ENCODE results near the gene LPIN3.
"Not testable (repeated sequence)": the region's sequence is repeated elsewhere in the genome, so short reads cannot be mapped to it uniquely, and the experiment has no call there.

The LPIN3 gene

DNA sequence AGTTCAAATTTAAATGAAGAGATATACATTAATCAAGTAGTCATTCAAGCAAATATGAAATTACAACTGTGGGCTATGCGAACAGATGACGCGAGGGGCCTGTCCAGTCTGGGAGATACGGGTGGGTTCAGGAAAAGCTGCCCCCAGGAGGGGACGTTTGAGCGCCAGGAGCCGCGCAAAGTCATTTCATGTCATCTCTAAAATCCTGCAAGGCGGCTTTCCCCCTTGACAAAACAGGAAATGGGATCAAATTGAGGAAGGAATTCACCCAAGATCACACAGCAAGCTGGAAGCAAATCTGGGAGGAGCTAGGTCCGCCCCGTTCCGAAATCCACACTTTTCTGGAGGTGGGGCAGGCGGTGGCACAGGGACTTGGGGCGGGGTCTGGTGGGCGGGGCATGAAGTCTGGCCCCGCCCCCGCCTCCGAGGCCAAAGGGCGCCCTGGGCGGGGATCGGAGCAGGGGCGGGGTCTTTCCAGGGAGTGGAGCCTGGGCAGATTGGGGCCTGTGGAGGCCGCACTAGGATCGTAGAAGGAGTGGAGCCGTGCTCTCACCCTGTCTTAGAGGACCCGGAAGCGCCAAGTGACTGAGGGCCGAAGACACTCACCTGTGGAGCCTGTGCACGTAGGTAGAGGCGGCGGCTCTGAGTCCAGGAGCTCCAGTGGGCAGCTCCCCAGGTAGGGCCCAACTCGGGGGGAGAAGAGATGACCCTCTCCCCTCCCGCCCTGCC is at the start of gene LPIN3:
TSS of gene LPIN3 (plus strand) at position 495 of the 729 bp plus-strand sequence. CDS start 4,983 bp downstream, outside the sequence.
- peak; percentile 83 to 97 for DNase-seq

DNA sequence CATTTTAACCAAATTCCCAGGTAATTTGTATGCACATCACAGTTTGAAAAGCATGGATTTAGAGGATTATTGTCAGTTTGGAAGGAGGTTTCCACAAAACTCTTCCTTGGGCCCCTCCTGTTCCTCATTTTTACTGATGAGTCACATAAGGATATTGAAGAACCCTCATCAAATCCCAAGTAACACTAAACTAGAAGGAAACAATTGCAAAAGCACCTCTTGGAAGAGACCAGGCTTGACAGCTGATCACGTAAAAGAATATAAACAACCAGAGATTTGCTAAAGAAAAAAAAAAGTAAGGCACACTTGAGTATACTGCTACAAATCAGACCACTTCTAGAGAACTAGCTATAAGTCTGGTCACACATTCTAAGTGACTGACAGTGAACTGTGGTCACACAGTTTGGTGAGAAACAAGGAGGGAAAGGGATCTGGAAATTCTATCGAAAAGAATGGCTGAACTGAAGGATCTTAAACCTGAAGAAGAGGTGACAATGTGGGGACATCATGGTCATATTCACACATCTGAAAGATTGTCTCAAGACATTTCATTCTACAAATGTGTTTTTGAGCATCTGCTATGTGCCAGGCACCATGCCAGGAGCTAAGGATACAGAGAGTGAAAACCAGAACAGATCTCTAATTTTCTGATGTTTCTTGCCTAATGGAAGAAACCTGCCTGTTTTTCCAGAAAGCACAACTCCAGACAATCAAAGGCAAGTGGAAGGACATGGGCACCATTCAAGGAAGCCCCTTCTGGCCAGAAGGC is 47.2 kb upstream of the LPIN3 start:
- no peak for DNase-seq

DNA sequence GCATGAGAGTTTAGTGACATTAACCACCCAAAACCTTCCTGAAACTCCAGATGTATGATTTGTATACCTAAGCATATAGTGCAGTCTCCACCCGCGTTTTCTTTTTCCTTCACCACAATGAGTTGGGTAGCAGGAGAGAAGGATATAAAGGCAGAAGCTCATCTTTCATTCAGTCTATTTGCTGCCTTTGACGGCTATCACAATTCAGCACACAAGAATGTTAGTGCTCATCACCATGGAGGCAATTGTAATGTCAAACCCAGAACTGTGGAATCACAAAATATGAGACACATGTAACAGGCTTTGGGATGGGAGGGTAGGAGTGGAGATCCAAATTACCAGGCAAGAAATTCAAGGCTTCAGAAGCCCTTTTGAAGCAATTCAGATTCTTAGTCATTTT is 40.7 kb upstream of the LPIN3 start:
- DNase-seq, result no peak

GRCh38 chr20:41300383-41300782 is 40.2 kb upstream of the LPIN3 start:
- DNase-seq, result no peak

- no peak for DNase-seq
Observed at GRCh38 chr20:41300886-41301285, 39.7 kb upstream of the LPIN3 start.

DNA sequence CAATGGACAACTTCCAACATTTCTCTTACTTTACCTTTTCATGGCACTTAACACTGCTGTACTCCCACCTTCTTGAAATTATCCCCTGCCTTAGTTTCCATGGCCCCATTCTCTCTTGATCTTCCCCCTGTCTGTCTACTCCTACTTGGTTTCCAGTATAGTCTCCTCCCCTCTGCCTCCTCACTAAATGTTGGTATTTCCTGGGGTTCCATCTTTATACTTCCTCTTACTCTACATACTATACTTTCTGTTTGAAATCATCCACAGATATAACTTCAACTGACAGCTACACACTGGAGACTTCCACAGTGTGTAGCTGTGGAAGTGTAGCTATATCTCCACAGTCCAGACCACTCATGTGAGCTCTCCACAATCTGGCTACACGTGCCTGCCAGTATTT is 36.6 kb upstream of the LPIN3 start:
- no peak for DNase-seq

DNA sequence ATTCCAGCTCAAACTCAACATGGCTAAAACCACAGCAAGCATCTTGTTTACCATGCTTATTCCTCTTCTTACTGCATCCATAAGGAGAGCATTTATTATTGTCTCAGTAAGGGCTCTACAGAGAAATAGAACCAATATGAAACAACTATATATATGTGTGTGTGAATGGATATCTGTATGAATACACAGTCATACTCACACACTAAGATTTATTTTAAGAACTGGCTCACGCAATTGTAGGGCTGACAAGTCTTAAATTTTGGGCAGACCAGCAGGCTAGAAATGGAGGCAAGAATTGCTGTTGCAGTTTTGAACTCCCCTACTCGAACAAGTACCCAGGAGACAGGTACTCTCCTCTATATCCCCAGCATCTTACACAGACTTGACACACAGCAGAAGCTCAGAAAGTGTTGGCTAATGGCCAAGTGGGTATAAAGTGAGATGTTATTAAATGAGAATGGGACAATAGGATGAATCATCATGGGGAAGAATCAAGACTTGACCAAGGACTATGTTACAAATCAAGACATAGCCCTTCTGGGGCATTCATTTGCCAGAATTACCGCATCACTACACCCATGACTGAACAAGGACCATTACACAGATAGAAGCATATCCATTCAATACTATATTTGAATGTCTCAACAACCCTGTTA is 36.1 kb upstream of the LPIN3 start:
- DNase-seq, result no peak

DNA sequence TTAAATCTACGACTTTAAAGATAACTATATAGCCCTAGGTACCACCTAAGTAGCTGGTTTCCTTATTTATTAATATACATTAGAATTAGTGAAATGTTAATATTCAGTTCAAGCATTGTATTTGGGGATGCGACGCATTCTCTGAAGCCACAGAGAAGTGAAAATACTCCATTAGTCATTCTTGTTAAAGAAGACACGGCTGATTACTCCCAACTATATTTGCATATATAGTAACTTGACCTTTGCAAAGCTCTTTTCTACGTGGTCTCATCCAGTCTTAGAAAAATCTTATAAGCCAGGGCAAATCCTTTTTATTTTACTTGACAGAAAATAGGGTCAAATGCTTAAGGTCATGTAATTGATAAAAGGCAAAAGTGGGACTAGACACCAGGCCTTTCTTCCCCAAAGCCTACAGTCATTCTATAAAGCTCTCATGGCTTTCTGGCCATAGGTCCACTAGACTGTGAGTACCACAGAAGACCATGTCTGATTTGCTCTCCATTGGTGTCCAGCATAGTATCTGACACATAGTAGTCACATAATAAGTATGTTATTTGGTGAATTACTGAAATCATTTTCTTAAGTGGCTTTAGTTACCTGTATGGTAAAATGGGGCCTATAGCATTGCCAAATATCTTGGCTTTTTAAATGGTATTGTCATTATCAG is 34.4 kb upstream of the LPIN3 start:
- DNase-seq, result peak in 1 of 2 experiments; percentile 49

DNA sequence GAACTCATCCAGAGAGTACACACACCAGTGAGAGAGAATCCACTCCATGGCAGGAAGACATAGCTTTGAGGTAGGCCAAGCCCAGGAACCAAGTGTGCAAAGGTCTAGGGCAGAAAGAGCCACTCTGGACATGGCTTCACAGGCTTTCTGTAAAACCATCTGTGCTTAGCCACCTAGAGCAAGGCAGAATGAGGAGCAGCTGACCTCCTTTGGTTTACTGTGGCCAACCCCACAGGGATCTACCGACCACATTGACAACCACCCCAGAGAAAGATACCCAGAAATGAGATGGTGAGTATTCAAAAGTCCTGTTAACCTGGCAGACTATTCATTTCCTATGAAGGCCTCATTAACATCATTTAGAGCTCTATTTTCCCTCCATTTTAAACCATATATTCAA is 33.6 kb upstream of the LPIN3 start:
- DNase-seq, result no peak

GRCh38 chr20:41308290-41308711 is 32.3 kb upstream of the LPIN3 start:
- no peak for DNase-seq

DNA sequence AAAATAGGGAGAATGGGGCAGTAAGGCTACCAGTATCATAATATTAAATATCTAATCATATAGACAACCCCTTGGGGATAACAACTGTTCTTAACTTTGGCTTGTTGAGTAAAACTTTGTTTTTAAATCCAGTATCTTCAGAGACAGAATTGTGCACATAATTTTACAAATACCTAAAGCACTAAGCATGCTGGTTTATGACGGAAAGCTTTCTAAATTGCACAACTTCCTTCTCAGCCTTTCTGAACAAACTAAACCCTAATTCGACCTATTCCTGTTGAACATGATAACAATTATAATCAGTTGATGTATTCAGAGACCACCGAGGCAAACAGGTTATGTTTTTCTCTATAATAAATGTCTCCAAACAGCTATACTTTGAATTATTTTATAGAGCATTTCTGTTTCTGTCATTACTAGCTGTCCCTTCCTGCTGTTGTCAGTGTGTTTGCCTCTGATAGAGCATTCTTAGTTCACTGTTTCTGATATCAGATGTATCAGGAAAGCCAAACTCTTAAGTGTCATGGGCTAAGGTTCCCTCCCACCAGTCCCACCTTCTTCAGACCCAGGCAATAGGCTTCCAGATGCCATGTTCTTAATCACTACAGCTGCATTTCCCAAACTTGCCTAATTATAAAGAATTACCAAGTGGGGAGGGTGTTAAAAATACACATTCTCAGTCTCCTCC is 31.8 kb upstream of the LPIN3 start:
- no peak for DNase-seq

DNA sequence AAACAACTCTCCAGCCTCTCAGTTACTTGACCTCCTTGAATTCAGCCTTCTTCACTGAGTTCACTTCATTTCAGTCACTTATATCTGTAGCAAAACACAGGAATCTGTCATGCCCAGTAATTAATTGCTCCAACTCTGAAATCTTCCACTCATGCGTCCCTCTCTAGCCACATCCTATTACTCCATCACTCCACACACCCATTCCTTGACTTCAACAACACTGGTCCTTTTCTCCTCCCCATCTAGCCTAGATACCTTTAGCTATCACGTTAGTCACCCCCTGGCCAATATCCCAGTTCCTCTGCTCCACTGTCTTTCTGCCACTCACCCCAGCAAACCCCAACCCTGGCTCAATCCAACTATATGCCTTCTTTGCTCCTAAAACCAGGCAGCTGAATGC is 30.8 kb upstream of the LPIN3 start:
- DNase-seq, result no peak

- not testable (repeated sequence) for DNase-seq
Observed at GRCh38 chr20:41312009-41312408, 28.6 kb upstream of the LPIN3 start.

DNA sequence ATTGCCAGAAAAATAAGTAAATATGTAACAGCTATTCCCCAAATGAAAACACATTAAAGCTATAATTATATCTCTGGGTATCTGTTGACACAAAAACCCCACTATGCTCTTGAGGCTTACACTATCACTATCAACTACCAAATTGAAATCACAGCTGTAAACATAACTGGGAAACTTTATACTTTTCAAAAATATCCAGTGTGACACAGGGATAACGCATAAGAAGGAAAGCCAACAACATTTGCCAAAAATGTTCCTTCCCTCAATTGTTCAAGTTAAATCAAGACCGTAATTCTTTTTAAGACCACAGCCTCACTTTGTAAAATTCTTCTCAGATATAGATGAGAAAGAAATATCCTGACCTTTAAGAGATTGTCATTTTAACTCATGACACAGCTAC is 26.2 kb upstream of the LPIN3 start:
- DNase-seq, result no peak

- no peak for DNase-seq
Observed at GRCh38 chr20:41316051-41316450, 24.6 kb upstream of the LPIN3 start.

DNA sequence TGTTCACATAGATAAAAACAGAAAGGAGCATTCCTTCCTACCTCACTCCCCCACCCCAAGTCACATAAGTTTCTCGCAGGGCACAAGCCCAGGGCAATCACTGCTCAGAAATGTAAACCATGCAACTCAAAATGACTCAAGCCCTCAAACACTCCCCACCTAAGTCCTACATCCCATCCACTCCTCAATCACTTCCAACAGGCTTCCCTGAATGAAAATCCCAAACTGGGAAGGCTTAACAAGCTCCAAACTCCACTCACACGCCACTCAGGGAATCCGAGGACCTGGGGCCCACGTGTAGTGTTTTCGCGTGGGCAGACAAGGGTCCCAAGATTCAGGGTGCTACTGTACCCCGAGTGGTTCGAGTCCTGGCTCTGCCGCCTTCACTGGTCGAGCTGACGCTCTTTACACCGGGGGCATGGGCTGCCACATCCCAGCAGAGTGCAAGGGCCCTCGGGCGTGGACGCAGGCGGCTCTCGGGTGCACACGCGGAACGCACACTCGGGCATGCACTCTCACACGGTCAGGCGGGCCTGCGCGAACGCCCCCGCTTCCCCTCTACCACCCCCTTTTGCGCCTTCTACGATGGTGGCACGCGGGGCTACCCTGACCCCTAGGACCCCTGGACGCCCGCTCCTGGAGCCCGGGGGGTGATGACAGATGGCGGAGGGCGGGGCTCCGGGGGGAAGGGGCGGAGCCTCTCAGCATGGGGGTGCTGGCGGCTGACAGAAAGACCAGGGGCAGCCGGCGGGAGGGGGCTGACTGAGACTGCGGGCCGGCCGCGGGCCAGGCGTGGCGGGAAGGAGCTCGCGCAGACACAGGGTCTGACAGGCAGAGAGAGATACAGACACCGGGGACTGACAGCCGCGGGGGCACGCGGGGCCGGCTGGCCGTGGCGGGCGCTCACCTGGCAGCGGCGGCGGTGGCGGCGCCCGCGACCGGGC is 23.7 kb upstream of the LPIN3 start:
- peak; percentile 44 to 87 for DNase-seq

GRCh38 chr20:41317546-41318270 is 22.9 kb upstream of the LPIN3 start, which contains the start of gene ZHX3:
ZHX3 (minus strand) TSS chr20:41317731; CDS start chr20:41204916, 112,815 bp downstream.
- DNase-seq, result peak; percentile 91 to 100

GRCh38 chr20:41318271-41318649 is 22.4 kb upstream of the LPIN3 start:
- peak; percentile 44 to 63 for DNase-seq

DNA sequence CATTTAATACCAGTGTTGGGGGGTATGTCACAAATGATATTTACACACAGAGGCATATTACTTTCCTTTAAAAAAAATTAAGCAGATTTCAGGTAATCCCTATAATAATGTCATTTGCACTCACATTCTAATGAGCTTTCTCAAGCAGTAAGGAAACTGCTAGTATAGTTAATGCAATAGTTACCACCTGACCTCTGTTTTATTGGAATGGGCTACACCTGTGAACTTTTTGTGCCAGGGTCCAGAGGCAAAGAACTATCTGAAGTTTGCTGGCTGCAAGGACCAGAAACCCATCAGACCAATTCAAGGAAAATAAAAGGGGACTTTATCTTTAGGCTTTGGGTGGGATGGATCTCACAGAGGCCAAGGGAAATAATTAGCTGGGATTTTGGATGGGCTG is 20.2 kb upstream of the LPIN3 start:
- DNase-seq, result no peak

GRCh38 chr20:41320976-41321375 is 19.6 kb upstream of the LPIN3 start:
- DNase-seq, result no peak

- no peak for DNase-seq
Observed at GRCh38 chr20:41327178-41327577, 13.4 kb upstream of the LPIN3 start.
